Fibroblast of mammary gland (primary cell): ENCODE data around the gene AFP.
"Not testable (repeated sequence)": the region's sequence is repeated elsewhere in the genome, so short reads cannot be mapped to it uniquely, and the experiment has no call there.

ENCODE experiments used
- DNase-seq: peaks from one replicate; pipeline ENCODE4 v3.0.0-alpha.2; 2010; ENCODE audit warnings: low read depth
- H3K4me3 ChIP-seq: 2 replicates; pipeline ENCODE4 v1.5.1; 2011; ENCODE audit warnings: low read depth, mild to moderate bottlenecking, low read length, moderate library complexity; ENCODE audit not compliant: control insufficient read depth
- TF ChIP-seq, protein P1 (sequence below): conservative IDR thresholded peaks from 2 replicates; pipeline ENCODE4 v1.5.1; 2011; ENCODE audit warnings: low read depth, low read length, inconsistent platforms; ENCODE audit not compliant: control insufficient read depth, insufficient read depth

The AFP gene

DNA sequence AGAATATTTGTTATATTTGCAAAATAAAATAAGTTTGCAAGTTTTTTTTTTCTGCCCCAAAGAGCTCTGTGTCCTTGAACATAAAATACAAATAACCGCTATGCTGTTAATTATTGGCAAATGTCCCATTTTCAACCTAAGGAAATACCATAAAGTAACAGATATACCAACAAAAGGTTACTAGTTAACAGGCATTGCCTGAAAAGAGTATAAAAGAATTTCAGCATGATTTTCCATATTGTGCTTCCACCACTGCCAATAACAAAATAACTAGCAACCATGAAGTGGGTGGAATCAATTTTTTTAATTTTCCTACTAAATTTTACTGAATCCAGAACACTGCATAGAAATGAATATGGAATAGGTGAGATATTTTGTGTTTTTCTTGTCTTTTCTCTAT, at the start of gene AFP:
TSS of gene AFP (plus strand) at position 238 of the 400 bp plus-strand sequence. CDS start at position 280, 42 bp downstream.
- no peak for DNase-seq
- H3K4me3 ChIP-seq: no peak within 1 kb of the TSS
- TF ChIP-seq, protein P1, sequence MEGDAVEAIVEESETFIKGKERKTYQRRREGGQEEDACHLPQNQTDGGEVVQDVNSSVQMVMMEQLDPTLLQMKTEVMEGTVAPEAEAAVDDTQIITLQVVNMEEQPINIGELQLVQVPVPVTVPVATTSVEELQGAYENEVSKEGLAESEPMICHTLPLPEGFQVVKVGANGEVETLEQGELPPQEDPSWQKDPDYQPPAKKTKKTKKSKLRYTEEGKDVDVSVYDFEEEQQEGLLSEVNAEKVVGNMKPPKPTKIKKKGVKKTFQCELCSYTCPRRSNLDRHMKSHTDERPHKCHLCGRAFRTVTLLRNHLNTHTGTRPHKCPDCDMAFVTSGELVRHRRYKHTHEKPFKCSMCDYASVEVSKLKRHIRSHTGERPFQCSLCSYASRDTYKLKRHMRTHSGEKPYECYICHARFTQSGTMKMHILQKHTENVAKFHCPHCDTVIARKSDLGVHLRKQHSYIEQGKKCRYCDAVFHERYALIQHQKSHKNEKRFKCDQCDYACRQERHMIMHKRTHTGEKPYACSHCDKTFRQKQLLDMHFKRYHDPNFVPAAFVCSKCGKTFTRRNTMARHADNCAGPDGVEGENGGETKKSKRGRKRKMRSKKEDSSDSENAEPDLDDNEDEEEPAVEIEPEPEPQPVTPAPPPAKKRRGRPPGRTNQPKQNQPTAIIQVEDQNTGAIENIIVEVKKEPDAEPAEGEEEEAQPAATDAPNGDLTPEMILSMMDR: no peak

DNA sequence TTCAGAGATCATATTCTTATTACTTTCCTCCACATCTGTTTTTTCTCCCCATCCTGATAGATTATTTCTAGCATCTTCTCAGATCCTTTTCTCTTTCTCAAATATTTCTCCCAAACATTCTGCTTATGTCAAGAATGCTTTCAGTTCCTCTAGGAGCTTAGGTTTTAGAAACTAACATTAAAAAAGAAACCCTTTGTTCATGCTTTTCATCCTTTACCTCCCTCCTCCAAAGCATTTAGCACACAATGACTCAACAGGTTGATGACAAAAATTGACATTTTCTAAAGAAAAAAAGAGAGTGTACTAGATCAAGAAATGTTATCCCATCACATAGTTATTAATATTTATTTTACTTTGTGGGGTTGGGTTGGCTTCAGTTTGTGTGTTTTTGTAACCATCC, 48.5 kb upstream of the AFP start:
- TF ChIP-seq, protein P1: no peak
- DNase-seq: no peak
- H3K4me3 ChIP-seq: no peak overlapping the region

DNA sequence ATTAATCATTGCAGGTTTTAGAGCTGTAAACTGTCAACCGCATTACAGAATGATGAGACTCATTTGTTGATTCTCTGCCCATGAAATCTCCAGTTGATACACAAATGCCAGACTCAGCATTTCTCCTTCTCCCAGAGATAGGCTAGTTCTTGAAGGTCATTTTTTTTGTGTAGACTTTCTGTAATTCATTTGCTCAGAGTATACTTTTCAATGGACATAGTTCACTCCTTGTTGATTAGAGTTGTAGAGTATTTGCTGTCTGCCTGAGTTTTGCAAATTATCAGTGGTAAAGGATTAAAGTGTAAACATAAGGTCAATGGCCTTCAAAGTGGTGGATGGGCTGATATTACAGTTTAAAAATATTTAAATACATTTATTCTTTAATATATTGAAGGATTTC, 47.1 kb upstream of the AFP start:
- TF ChIP-seq, protein P1: no peak
- no peak for DNase-seq
- H3K4me3 ChIP-seq: no peak overlapping the region

DNA sequence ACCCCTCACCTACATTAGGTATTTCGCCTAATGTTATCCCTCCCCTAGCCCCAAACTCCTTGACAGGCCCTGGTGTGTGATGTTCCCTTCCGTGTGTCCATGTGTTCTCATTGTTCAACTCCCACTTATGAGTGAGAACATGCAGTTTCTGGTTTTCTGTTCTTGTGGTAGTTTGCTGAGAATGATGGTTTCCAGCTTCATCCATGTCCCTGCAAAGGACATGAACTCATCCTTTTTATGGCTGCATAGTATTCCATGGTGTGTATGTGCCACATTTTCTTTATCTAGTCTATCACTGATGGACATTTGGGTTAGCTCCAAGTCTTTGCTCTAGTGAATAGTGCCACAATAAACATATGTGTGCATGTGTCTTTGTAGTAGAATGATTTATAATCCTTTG, 46.4 kb upstream of the AFP start:
- DNase-seq, H3K4me3 ChIP-seq: not testable (repeated sequence)

DNA sequence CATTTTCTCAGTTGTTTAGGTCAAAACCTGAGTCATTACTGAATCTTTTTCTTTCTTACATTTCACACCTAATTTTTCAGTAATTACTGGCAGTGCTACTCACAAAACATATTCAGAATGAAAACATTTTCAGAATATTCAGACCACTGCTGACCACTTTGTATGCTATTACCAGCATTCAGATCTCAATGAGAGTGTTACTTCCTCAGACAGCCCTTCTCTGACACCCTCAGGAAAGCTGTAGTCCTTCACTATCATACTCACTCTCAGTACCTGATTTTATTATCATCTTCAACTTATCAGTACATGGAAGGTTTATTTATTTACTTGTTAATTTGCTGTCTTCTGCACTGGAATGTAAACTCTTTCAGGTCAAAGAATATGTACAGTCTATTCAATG, 44.2 kb upstream of the AFP start:
- no peak for DNase-seq
- TF ChIP-seq, protein P1: no peak
- H3K4me3 ChIP-seq: no peak overlapping the region

DNA sequence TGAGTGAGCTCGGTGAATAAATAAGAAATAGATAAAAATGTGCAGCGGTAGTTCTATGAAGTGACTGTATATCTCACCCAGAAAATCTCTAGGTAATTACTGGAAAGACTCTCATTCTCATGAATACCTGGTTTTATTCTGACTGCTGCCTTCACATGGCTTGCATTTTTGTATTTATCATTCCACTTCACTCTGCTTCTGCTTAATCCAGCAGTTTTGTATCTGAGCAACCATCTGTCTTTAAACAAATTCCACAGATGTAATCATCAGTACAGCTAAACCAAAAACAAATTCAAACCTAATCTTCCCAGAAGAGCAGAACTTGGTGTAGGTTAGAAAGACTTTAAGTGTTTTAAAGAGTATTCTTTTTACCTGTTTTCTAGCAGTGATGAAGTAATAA, 43.1 kb upstream of the AFP start:
- H3K4me3 ChIP-seq: no peak overlapping the region
- no peak for DNase-seq
- TF ChIP-seq, protein P1: no peak

DNA sequence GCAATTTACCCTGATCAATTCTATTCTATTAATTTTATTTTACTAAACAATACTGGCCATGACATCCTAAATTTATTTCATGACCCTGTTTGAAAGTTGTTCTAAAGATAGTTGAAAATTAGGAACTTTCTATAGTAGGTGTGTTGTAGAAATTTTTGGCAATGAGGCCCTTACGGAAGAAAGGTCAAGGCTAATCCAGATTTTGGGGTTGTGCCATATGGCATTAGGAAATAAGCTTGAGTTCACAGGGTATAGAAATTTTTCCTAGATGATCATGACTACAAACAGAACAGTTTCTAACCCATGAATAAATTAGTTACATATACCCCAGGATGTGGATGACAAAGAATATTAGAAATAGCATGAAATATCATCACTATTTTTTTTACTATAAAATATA, 39.7 kb upstream of the AFP start:
- no peak for DNase-seq
- TF ChIP-seq, protein P1: no peak
- H3K4me3 ChIP-seq: no peak overlapping the region
